Neural cell (in vitro differentiated cells): Measurements from ENCODE around the gene NDEL1. TPM values are rescaled to one million over a fixed set of nuclear protein-coding genes. Genes with fewer than 3 reads are reported as not detected.

Source experiments
- H2AFZ ChIP-seq: fragments of 200-600, 300-800 bp; sonication (generic), shearing (Covaris generic); 2 replicates; pipeline ENCODE4 v1.6.0; 2014; ENCODE audit warnings: low read depth, mild to moderate bottlenecking, antibody characterized with exemption, low read length, moderate library complexity
- H3F3A ChIP-seq: fragments of 200-600 bp; shearing (Covaris generic); 2 replicates; pipeline ENCODE4 v1.6.1; 2016; ENCODE audit warnings: mild to moderate bottlenecking, moderate library complexity, mixed read lengths, antibody characterized with exemption, low read length; ENCODE audit not compliant: insufficient read depth, poor library complexity, severe bottlenecking
- H3K27ac ChIP-seq: fragments of 200-600, 300-800 bp; sonication (generic), shearing (Covaris generic); 2 replicates; pipeline ENCODE4 v1.5.1; 2014; ENCODE audit warnings: mild to moderate bottlenecking, low read length, moderate library complexity
- H3K27me3 ChIP-seq: fragments of 300-800, 200-600 bp; sonication (generic), shearing (Covaris generic); 2 replicates; pipeline ENCODE4 v1.6.0; 2014; ENCODE audit warnings: mild to moderate bottlenecking, low read depth, low read length, moderate library complexity; ENCODE audit not compliant: insufficient read depth
- H3K36me3 ChIP-seq: fragments of 300-800, 200-600 bp; sonication (generic), shearing (Covaris generic); 2 replicates; pipeline ENCODE4 v1.5.1; 2014; ENCODE audit warnings: mild to moderate bottlenecking, antibody characterized with exemption, low read length, moderate library complexity; ENCODE audit not compliant: insufficient read depth
- H3K4me2 ChIP-seq: fragments of 300-800, 200-600 bp; sonication (generic), shearing (Covaris generic); 2 replicates; pipeline ENCODE4 v1.6.0; 2014; ENCODE audit warnings: mild to moderate bottlenecking, low read length
- H3K4me3 ChIP-seq: fragments of 300-800, 200-600 bp; sonication (generic), shearing (Covaris generic); 2 replicates; pipeline ENCODE4 v1.5.1; 2014; ENCODE audit warnings: mild to moderate bottlenecking, low read length, moderate library complexity
- H3K79me2 ChIP-seq: fragments of 200-600 bp; shearing (Covaris generic); replicated peaks from 2 replicates; pipeline ENCODE4 v1.6.0; 2014; ENCODE audit warnings: mild to moderate bottlenecking, low read length, moderate library complexity; ENCODE audit not compliant: insufficient read depth
- H3K9ac ChIP-seq: fragments of 300-800, 200-600 bp; sonication (generic), shearing (Covaris generic); 2 replicates; pipeline ENCODE4 v1.6.1; 2016; ENCODE audit warnings: mild to moderate bottlenecking, low read length, mixed read lengths
- H3K9me2 ChIP-seq: fragments of 200-600 bp; shearing (Covaris generic); 2 replicates; pipeline ENCODE4 v1.6.1; 2016; ENCODE audit warnings: mild to moderate bottlenecking, low read length, mixed read lengths; ENCODE audit not compliant: insufficient read depth
- H3K9me3 ChIP-seq: fragments of 200-600, 300-800 bp; sonication (generic), shearing (Covaris generic); 2 replicates; pipeline ENCODE4 v1.6.1; 2016; ENCODE audit warnings: mild to moderate bottlenecking, mixed run types, low read length, moderate library complexity, mixed read lengths
- H4K20me1 ChIP-seq: fragments of 200-600 bp; shearing (Covaris generic); 2 replicates; pipeline ENCODE4 v1.6.1; 2016; ENCODE audit warnings: mild to moderate bottlenecking, mixed run types; ENCODE audit not compliant: insufficient read depth
- CTCF ChIP-seq: fragments of 450-650 bp; IDR thresholded peaks from 2 replicates; pipeline ENCODE4 v1.5.1; 2014; ENCODE audit warnings: antibody characterized with exemption, mild to moderate bottlenecking, moderate library complexity; ENCODE audit not compliant: poor library complexity, severe bottlenecking
- EP300 ChIP-seq: fragments of 450-650 bp; conservative IDR thresholded peaks from 2 replicates; pipeline ENCODE4 v1.6.1; 2014; ENCODE audit warnings: antibody characterized with exemption, mild to moderate bottlenecking, moderate library complexity; ENCODE audit not compliant: poor library complexity, severe bottlenecking
- EZH2 ChIP-seq: fragments of 200-600, 300-800 bp; shearing (Covaris generic), sonication (generic); IDR thresholded peaks from 2 replicates; pipeline ENCODE4 v1.6.1; 2014; ENCODE audit warnings: antibody characterized with exemption, low read length, borderline replicate concordance, mild to moderate bottlenecking; ENCODE audit not compliant: insufficient read depth, poor library complexity, severe bottlenecking
- MXI1 ChIP-seq: fragments of 450-650 bp; conservative IDR thresholded peaks from 2 replicates; pipeline ENCODE4 v1.6.1; 2014; ENCODE audit warnings: antibody characterized with exemption, mild to moderate bottlenecking; ENCODE audit not compliant: poor library complexity, severe bottlenecking
- POLR2AphosphoS5 ChIP-seq: IDR thresholded peaks from 2 replicates; pipeline ENCODE4 v1.6.1; 2012
- RAD21 ChIP-seq: fragments of 450-650 bp; conservative IDR thresholded peaks from 2 replicates; pipeline ENCODE4 v1.6.1; 2014; ENCODE audit warnings: antibody characterized with exemption, mild to moderate bottlenecking, moderate library complexity
- REST ChIP-seq: IDR thresholded peaks from 2 replicates; pipeline ENCODE4 v1.6.1; 2012; ENCODE audit warnings: borderline replicate concordance
- SMC3 ChIP-seq: fragments of 450-650 bp; conservative IDR thresholded peaks from 2 replicates; pipeline ENCODE4 v1.6.1; 2014; ENCODE audit warnings: antibody characterized with exemption, mild to moderate bottlenecking, moderate library complexity; ENCODE audit not compliant: poor library complexity
- TAF1 ChIP-seq: IDR thresholded peaks from 2 replicates; pipeline ENCODE4 v1.6.1; 2012; ENCODE audit warnings: low read depth
- polyA plus RNA-seq: library from polyadenylated mRNA; depleted of rRNA; stranded (reverse); fragments of >200 nt; gene quantifications from 2 replicates; pipeline ENCODE4 v1.2.3, GENCODE V29; 2014

Gene NDEL1
- polyA plus RNA-seq, 1 donor from 2014 or later = 25.7 TPM

GRCh38 chr17:8459831-8460230 is 24.1 kb downstream of the NDEL1 start:
- no peaks in the 10 kb centered on the region for H4K20me1 ChIP-seq
- TF ChIP-seq EZH2 = no peak
- TF ChIP-seq TAF1 = no peak
- TF ChIP-seq EP300 = no peak
- TF ChIP-seq REST = no peak
- no peak for TF ChIP-seq POLR2AphosphoS5
- TF ChIP-seq CTCF = no peak
- TF ChIP-seq RAD21 = no peak
- TF ChIP-seq SMC3 = no peak
- no peak for TF ChIP-seq MXI1

GRCh38 chr17:8462564-8462963 is 26.9 kb downstream of the NDEL1 start:
- no peaks in the 10 kb centered on the region for H3K9me2 ChIP-seq
- no peaks in the 10 kb centered on the region for H3K27me3 ChIP-seq
- TF ChIP-seq REST (no peak), EP300 (no peak), RAD21 (no peak), POLR2AphosphoS5 (no peak), SMC3 (no peak), CTCF (no peak), MXI1 (no peak), TAF1 (no peak), EZH2 (no peak)
- no peak overlapping the region for H3K4me3 ChIP-seq
- no peak overlapping the region for H3K27ac ChIP-seq
- no peaks in the 10 kb centered on the region for H3K79me2 ChIP-seq
- H2AFZ ChIP-seq = no peak overlapping the region
- H3F3A ChIP-seq = no peaks in the 10 kb centered on the region
- no peak overlapping the region for H3K4me2 ChIP-seq
- no peaks in the 10 kb centered on the region for H4K20me1 ChIP-seq
- peaks cover 5% of the 10 kb centered on the region for H3K36me3 ChIP-seq
- no peak overlapping the region for H3K9ac ChIP-seq
- no peaks in the 10 kb centered on the region for H3K9me3 ChIP-seq

More at GRCh38 chr17:8459831-8460230, 24.1 kb downstream of the NDEL1 start:
- peak overlapping the region; percentile 24 for H3K4me2 ChIP-seq
- H3F3A ChIP-seq = no peaks in the 10 kb centered on the region
- H3K9me3 ChIP-seq = no peaks in the 10 kb centered on the region
- H3K36me3 ChIP-seq = no peaks in the 10 kb centered on the region
- no peak overlapping the region for H3K9ac ChIP-seq
- H3K27me3 ChIP-seq = no peaks in the 10 kb centered on the region
- no peaks in the 10 kb centered on the region for H3K9me2 ChIP-seq
- H3K27ac ChIP-seq = peak overlapping the region; percentile 40
- no peaks in the 10 kb centered on the region for H3K79me2 ChIP-seq
- H3K4me3 ChIP-seq = peak overlapping the region; percentile 45
- H2AFZ ChIP-seq = no peak overlapping the region
